ENCODE measurements around the gene PKN3.

Gene PKN3

GRCh38 chr9:128718475-128718874, 16.2 kb downstream of the PKN3 start:
- DNase-seq: no peak

GRCh38 chr9:128719919-128720605, 17.8 kb downstream of the PKN3 start:
- no peak for DNase-seq

DNA sequence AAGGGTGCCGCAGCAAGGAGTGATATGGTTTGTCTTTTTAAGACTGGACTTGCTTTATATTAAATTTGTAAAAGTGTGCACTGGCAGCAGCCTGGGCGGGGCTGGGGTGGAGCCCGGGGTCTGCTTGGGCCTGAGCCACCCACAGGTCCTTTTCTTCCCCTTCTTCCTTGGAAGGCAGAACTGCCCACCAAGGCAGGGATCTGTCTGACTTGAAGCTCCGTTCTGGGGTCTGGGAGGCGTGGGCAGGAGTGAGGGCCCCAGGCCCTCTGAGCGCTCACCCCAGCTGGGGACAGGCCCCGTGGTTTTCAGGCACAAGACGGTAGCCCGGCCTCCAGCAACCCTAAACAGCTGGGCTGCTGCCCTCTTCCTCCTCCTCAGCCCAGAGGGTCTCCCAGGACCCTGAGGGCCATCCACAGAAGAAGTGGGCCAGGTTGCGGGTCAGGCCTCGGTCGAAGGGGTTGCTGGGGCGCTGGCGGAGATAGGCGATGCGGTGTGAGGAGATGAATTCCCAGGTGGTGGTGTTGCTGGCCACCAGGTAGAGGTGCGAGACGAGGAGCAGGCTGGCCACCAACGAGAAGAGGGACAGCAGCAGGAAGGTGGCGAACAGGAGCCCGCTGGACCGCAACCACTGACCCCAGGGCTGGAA, 18.7 kb downstream of the PKN3 start:
- DNase-seq: no peak

GRCh38 chr9:128721487-128722010, 19.2 kb downstream of the PKN3 start:
- DNase-seq: no peak

DNA sequence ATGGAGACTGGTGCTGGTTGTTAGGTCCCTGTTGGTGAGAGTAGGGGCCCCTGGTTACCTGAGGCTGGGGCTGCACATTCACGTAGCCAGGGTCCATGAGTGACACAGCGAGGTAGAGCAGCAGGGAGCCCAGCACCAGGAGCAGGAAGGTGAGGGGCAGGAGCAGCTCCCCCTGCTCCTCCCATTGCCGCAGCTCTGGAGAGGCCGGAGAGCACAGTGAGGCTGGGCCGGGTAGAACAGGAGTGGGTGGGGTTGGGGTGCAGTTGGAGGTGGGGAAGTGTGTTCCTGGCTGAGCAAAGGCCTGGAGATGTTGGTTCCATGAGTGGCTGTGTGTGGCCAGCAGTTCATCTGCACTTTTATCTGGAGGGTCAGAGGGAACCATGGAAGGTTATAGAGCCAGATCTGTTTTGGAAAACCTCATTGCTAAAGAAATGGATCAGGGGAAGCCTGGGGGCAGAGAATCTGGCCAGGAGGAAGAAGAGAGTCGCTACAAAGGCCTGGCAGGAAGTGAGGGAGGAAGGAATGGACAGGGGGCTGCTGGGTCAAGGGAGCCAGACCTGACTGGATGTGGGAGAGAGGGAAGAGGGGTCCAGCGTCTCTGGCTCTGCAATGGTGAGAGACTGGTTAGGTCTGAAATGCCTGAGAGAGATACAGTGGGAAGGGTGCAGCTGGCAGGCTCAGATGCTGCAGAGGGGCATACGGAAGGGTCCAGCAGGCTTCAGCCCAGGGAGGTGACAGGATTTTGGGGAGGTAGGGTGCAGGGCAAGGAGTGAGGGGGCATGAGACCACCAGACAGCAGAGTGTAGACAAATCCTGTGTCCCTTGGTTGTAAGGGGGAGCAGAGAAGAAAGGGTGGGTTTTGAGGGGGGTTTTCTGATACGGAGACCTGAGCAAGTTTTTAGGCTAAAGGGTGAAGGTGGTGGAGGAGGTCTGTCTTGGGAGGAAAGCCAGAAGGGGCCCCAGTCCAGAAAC, 20.4 kb downstream of the PKN3 start:
- no peak for DNase-seq

DNA sequence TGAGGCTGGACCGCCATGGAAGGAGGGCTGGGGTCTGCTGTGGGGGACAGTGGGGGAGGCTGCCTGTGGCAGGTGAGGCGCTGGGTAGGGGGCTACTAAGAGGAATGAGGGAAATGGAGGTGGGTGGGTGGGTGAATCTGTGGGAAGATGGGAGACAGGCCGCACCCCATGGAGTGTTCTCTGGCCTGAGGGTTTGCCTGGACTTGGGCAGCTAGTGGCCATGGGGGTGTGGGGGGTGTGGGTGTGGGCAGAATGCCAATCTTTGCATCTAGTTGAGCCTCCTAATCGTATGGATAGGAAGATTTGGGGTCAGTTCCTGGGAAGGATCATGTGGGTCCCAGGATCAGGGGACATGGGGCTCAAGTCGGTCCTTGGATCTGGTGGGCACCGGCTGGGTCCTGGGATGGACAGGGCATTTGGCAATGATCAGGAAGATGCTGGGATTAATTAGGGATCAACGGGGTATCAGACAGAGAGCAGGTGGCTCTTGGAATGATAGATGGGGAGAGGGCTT, 21.1 kb downstream of the PKN3 start:
- DNase-seq: no peak

GRCh38 chr9:128723866-128724743, 21.8 kb downstream of the PKN3 start, which contains the start of gene ZDHHC12:
TSS of gene ZDHHC12 (minus strand) at chr9:128724127. CDS start at chr9:128724093, 34 bp downstream.
- peak; percentile 97 for DNase-seq

DNA sequence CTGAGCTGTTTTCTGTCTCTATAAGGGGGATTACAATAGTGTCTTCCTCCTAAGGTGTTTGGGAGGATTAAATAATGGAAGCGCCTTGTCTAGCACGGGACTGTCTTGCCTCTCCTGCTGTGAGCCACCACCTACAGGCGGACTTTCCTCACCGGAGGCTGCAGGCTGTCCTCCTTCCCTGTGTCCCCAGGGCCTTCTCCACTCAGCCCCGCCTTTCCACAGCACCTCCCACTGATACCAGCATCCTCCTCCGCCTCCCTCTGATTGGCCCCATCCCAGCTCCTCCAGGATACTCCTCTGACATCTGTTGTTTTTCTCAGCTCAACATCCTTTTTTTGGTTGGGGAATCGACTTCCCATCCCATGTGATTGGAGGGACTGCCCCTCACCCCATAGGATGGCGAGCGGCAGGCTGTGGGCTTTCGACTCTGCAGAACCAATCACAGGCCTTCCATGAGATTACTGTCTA, 22.5 kb downstream of the PKN3 start:
- DNase-seq: no peak

- no peak for DNase-seq
Observed at GRCh38 chr9:128727640-128728248, 25.4 kb downstream of the PKN3 start.

GRCh38 chr9:128728298-128728697, 26.0 kb downstream of the PKN3 start:
- no peak for DNase-seq

DNA sequence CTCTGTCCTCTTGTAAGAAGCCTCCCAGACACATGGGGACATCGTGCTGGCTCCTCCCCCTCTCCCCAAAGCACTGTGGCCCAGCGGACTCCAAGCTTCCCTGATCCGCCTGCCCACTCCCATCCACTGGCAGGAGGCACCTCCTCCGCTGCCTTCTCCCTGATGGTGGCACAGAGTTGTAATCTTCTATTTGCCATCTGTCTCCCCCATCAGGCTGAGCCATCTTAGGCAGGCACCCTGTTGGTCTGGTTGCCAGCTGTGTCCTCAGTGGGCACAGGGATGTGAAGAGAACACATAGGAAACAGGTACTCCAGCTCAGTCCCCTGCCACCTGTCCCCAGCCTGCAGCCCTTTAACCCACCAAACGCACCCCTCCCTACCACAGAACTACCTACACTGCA, 27.0 kb downstream of the PKN3 start:
- DNase-seq: peak; percentile 4

- no peak for DNase-seq
Observed at GRCh38 chr9:128729766-128730517, 27.6 kb downstream of the PKN3 start.

GRCh38 chr9:128731093-128731492, 28.8 kb downstream of the PKN3 start:
- DNase-seq: no peak

- no peak for DNase-seq
Observed at GRCh38 chr9:128731691-128732090, 29.4 kb downstream of the PKN3 start.

GRCh38 chr9:128732576-128732975, 30.3 kb downstream of the PKN3 start:
- no peak for DNase-seq

- no peak for DNase-seq
Observed at GRCh38 chr9:128733256-128733655, 31.0 kb downstream of the PKN3 start.

GRCh38 chr9:128735373-128735772, 33.1 kb downstream of the PKN3 start:
- no peak for DNase-seq

GRCh38 chr9:128742401-128742800, 40.1 kb downstream of the PKN3 start:
- no peak for DNase-seq

- no peak for DNase-seq
Observed at GRCh38 chr9:128743421-128743820, 41.1 kb downstream of the PKN3 start.

DNA sequence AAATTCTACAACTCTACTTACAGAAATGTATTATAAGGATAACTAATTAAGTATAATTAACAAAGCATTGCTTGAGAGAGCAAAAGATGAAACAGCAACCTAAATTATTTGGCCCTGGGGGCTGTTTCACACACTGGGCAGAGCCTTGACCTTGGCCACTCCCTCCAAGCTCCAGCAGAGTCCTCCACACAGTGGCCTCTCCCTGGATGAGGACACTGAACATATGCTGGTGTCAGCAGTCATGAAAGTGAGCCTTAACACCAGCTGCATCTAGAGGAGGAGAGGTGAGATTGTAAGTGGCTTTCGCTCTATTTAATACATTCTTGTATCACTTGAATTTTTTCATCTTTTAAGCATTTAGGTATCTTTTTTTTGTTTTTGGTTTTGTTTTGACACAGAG, 44.9 kb downstream of the PKN3 start:
- DNase-seq: no peak

All from NCI-H1417 treated with DMSO at 0.1 percent for 48 hours (cell line).